Left ventricle myocardium inferior (tissue), 1 donor: ENCODE results near the gene STON1. TPM values are rescaled to one million over a fixed set of nuclear protein-coding genes. Genes with fewer than 3 reads are reported as not detected.

ENCODE experiments used
- DNase-seq: peaks from one replicate; pipeline ENCODE4 v3.0.0-alpha.2; 2020
- H3K27ac ChIP-seq: fragments of 200-600 bp; replicated peaks from 2 replicates; pipeline ENCODE4 v1.8.0; 2021
- H3K27me3 ChIP-seq: fragments of 200-600 bp; 2 replicates; pipeline ENCODE4 v1.8.0; 2021; ENCODE audit warnings: low read depth
- H3K36me3 ChIP-seq: fragments of 200-600 bp; 2 replicates; pipeline ENCODE4 v1.8.0; 2021
- H3K4me1 ChIP-seq: fragments of 200-600 bp; 2 replicates; pipeline ENCODE4 v1.8.0; 2021
- H3K4me3 ChIP-seq: fragments of 200-600 bp; 2 replicates; pipeline ENCODE4 v1.8.0; 2021; ENCODE audit warnings: mild to moderate bottlenecking, moderate library complexity
- H3K9me3 ChIP-seq: fragments of 200-600 bp; replicated peaks from 2 replicates; pipeline ENCODE4 v1.8.0; 2021
- intact Hi-C: fragments of 100-400 bp; cut with micrococcal nuclease; formaldehyde crosslinking; loops from one replicate; pipeline ENCODE4 v1.11.0; 2022
- long read RNA-seq: library from polyadenylated mRNA; unstranded; transcript quantifications from one replicate; pipeline ENCODE4 v2.0.0, GENCODE V29; 2021
- total RNA-seq: library from RNA; stranded (reverse); fragmentation: NEBNext Ultra II Directional; extraction: Animal tissue kit (Norgen Biotek cat#: 25700); gene quantifications from one replicate; pipeline ENCODE4 v1.2.1, GENCODE V29; 2021
- TF ChIP-seq, protein P1 (sequence below): fragments of 200-600 bp; IDR thresholded peaks from 2 replicates; pipeline ENCODE4 v1.8.0; 2021; ENCODE audit warnings: antibody characterized with exemption, mild to moderate bottlenecking, borderline replicate concordance
- donor health status: DM: no; HTN: yes; CAD: no; lungs with severe emphysema.

Gene STON1
- 6.9 TPM for total RNA-seq
- long read RNA-seq, full-length matches to known transcripts: 2 of 6 reads
- long read RNA-seq, partial matches to known transcripts: 3 of 6 reads
- long read RNA-seq, other reads (novel, unspliced or antisense): 1 of 6 reads

GRCh38 chr2:48530033-48530811 is at the start of gene STON1:
Gene STON1 (plus strand): TSS chr2:48530154. CDS start chr2:48580634, 50,480 bp downstream.
- Histone ChIP-seq H3K27me3 (no peaks in the 10 kb centered on the region), H3K9me3 (no peaks in the 10 kb centered on the region), H3K36me3 (no peaks in the 10 kb centered on the region), H3K4me3 (peak within 1 kb of the TSS; percentile 94), H3K4me1 (peaks cover 77% of the 10 kb centered on the region), H3K27ac (peak within 1 kb of the TSS; percentile 86)
- intact Hi-C loops: no loop called here
- peak; percentile 63 for DNase-seq
- TF ChIP-seq, protein P1, sequence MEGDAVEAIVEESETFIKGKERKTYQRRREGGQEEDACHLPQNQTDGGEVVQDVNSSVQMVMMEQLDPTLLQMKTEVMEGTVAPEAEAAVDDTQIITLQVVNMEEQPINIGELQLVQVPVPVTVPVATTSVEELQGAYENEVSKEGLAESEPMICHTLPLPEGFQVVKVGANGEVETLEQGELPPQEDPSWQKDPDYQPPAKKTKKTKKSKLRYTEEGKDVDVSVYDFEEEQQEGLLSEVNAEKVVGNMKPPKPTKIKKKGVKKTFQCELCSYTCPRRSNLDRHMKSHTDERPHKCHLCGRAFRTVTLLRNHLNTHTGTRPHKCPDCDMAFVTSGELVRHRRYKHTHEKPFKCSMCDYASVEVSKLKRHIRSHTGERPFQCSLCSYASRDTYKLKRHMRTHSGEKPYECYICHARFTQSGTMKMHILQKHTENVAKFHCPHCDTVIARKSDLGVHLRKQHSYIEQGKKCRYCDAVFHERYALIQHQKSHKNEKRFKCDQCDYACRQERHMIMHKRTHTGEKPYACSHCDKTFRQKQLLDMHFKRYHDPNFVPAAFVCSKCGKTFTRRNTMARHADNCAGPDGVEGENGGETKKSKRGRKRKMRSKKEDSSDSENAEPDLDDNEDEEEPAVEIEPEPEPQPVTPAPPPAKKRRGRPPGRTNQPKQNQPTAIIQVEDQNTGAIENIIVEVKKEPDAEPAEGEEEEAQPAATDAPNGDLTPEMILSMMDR: peak; percentile 27

DNA sequence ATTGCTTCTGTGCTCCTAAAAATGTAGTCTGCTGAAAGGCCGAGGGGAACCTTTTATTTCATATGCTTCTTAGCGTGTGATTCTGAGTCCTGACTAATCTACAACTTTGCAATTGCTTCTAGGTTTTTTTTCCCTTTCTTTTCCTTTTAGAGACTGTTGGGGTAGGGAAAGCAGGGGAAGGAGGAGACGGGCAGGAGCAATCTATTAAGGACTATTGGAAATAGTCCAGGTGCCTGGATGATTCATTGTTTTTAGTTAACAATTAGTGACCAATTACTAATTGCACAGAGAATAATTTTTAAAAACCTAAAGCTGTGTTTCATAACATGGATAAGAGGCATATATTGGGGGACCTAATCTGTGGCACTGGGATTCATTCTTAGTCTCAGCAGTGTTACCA is 49.4 kb upstream of the STON1 start:
- no peak for DNase-seq
- Histone ChIP-seq H3K27ac (no peak overlapping the region), H3K27me3 (no peaks in the 10 kb centered on the region), H3K4me3 (no peak overlapping the region), H3K36me3 (peaks cover 42% of the 10 kb centered on the region), H3K4me1 (peaks cover 19% of the 10 kb centered on the region), H3K9me3 (no peaks in the 10 kb centered on the region)
- intact Hi-C loops: no loop called here
- TF ChIP-seq, protein P1: no peak

GRCh38 chr2:48482313-48482712 is 47.6 kb upstream of the STON1 start:
- Histone ChIP-seq H3K4me3 (no peak overlapping the region), H3K4me1 (peaks cover 16% of the 10 kb centered on the region)
- TF ChIP-seq, protein P1: no peak

GRCh38 chr2:48482769-48483168 is 47.2 kb upstream of the STON1 start:
- TF ChIP-seq, protein P1: no peak
- Histone ChIP-seq H3K36me3 (peaks cover 50% of the 10 kb centered on the region), H3K4me1 (peaks cover 16% of the 10 kb centered on the region), H3K27me3 (no peaks in the 10 kb centered on the region), H3K4me3 (no peak overlapping the region), H3K27ac (no peak overlapping the region), H3K9me3 (no peaks in the 10 kb centered on the region)
- intact Hi-C loops: no loop called here
- DNase-seq: no peak

More at GRCh38 chr2:48482313-48482712, 47.6 kb upstream of the STON1 start:
- no peak for DNase-seq
- H3K9me3 ChIP-seq: no peaks in the 10 kb centered on the region
- peaks cover 49% of the 10 kb centered on the region for H3K36me3 ChIP-seq
- no peak overlapping the region for H3K27ac ChIP-seq
- no peaks in the 10 kb centered on the region for H3K27me3 ChIP-seq
- intact Hi-C loops: no loop called here

- no peak for DNase-seq
- H3K4me3 ChIP-seq: no peak overlapping the region
- intact Hi-C loops: no loop called here
- peaks cover 50% of the 10 kb centered on the region for H3K36me3 ChIP-seq
- no peaks in the 10 kb centered on the region for H3K9me3 ChIP-seq
- no peaks in the 10 kb centered on the region for H3K27me3 ChIP-seq
- H3K27ac ChIP-seq: no peak overlapping the region
- H3K4me1 ChIP-seq: peaks cover 16% of the 10 kb centered on the region
- TF ChIP-seq, protein P1: no peak
These were observed 46.4 kb upstream of the STON1 start for GRCh38 chr2:48483506-48483905.
